H1 (cell line): ENCODE measurements around the gene FBXO41. TPM values are rescaled to one million over a fixed set of nuclear protein-coding genes. Genes with fewer than 3 reads are reported as not detected.

Experiments
- CTCF ChIA-PET: fragments of 300-600 bp; sonication (Branson Sonifier 250); formaldehyde crosslinking; loops from one replicate; lab custom pipeline; 2021; ENCODE audit not compliant: partially characterized antibody; lab: Charles Lee
- POLR2A ChIA-PET: fragments of 300-600 bp; sonication (Branson Sonifier 250); formaldehyde crosslinking; loops from one replicate; lab custom pipeline; 2021; ENCODE audit warnings: inconsistent platforms; ENCODE audit not compliant: partially characterized antibody; lab: Charles Lee
- DNase-seq, 2 experiments: peaks; one replicate each; pipeline versions ENCODE4 v3.0.0 to v3.0.0-alpha.2; 2010 to 2022; ENCODE audit warnings: low spot score in 2 of 2, low read depth in 1 of 2, mixed read lengths in 1 of 2
- FAIRE-seq: peaks from 2 replicates; lab custom pipeline; 2011; peaks lifted over from hg19 to GRCh38; lab: Jason Lieb, UNC
- H2AFZ ChIP-seq: 2 replicates; pipeline ENCODE4 v1.8.1; 2012; ENCODE audit warnings: low read length, inconsistent platforms
- H2AK5ac ChIP-seq: 2 replicates; pipeline ENCODE4 v1.6.1; 2013; ENCODE audit warnings: low read depth, low read length
- H2BK120ac ChIP-seq: replicated peaks from 2 replicates; pipeline ENCODE3; 2013; ENCODE audit warnings: low read depth, low read length, inconsistent platforms
- H2BK12ac ChIP-seq: 2 replicates; pipeline ENCODE4 v1.6.1; 2013; ENCODE audit warnings: low read depth, low read length
- H2BK15ac ChIP-seq: 2 replicates; pipeline ENCODE4 v1.6.1; 2013; ENCODE audit warnings: low read length
- H2BK20ac ChIP-seq: 2 replicates; pipeline ENCODE4 v1.6.1; 2013; ENCODE audit warnings: low read length
- H2BK5ac ChIP-seq: 2 replicates; pipeline ENCODE4 v1.6.1; 2013; ENCODE audit warnings: low read depth, low read length
- H3K14ac ChIP-seq: 2 replicates; pipeline ENCODE4 v1.6.1; 2013; ENCODE audit warnings: inconsistent platforms; ENCODE audit not compliant: insufficient read length
- H3K18ac ChIP-seq: 2 replicates; pipeline ENCODE4 v1.6.1; 2013; ENCODE audit warnings: low read length; ENCODE audit errors: extremely low read depth
- H3K23ac ChIP-seq: 2 replicates; pipeline ENCODE4 v1.6.1; 2013; ENCODE audit warnings: inconsistent platforms; ENCODE audit not compliant: insufficient read length
- H3K23me2 ChIP-seq: 2 replicates; pipeline ENCODE4 v1.6.1; 2013; ENCODE audit warnings: low read depth, low read length
- H3K27ac ChIP-seq: 2 replicates; pipeline ENCODE4 v1.6.1; 2011; ENCODE audit warnings: low read depth, low read length, inconsistent platforms
- H3K27me3 ChIP-seq, 4 experiments: replicated peaks in 1 of 4; 1 replicate in 1 of 4; 2 replicates in 3 of 4; pipeline versions ENCODE4 v1.6.1 to v1.8.1; 2011 to 2013; ENCODE audit warnings: low read length in 3 of 4, mild to moderate bottlenecking in 3 of 4, inconsistent platforms in 2 of 4, mixed read lengths in 2 of 4, moderate library complexity in 1 of 4; ENCODE audit not compliant: control insufficient read depth in 3 of 4, insufficient read depth in 3 of 4; ENCODE audit errors: extremely low read depth in 1 of 4
- H3K36me3 ChIP-seq, 4 experiments: 2 replicates each; pipeline versions ENCODE4 v1.6.1 to v1.8.1; 2011 to 2013; ENCODE audit warnings: mild to moderate bottlenecking in 4 of 4, low read length in 3 of 4, moderate library complexity in 2 of 4, control low read depth in 1 of 4, inconsistent platforms in 1 of 4; ENCODE audit not compliant: insufficient read depth in 4 of 4, control insufficient read depth in 2 of 4
- H3K4ac ChIP-seq: replicated peaks from 2 replicates; pipeline ENCODE3; 2013; ENCODE audit warnings: low read length, low read depth, mixed read lengths, inconsistent platforms; ENCODE audit not compliant: insufficient read length
- H3K4me1 ChIP-seq, 4 experiments: replicated peaks in 1 of 4; 1 replicate in 1 of 4; 2 replicates in 3 of 4; pipeline versions ENCODE4 v1.6.1 to v1.8.1; 2011 to 2013; ENCODE audit warnings: low read length in 3 of 4, inconsistent platforms in 2 of 4, mixed read lengths in 1 of 4; ENCODE audit not compliant: insufficient read depth in 4 of 4, control insufficient read depth in 3 of 4
- H3K4me2 ChIP-seq, 2 experiments: 2 replicates each; pipeline versions ENCODE4 v1.6.1 to v1.8.1; 2011 to 2013; ENCODE audit warnings: low read depth in 2 of 2, low read length in 2 of 2, control low read depth in 1 of 2, inconsistent platforms in 1 of 2, mild to moderate bottlenecking in 1 of 2; ENCODE audit not compliant: insufficient read depth in 1 of 2
- H3K4me3 ChIP-seq, 4 experiments: fragments of 200-600, 300-600 bp in 1 of 4; sonication (generic), shearing (Covaris generic), sonication (Bioruptor Twin) in 1 of 4; 2 replicates each; pipeline versions ENCODE4 v1.5.1 to v1.8.1; 2011 to 2016; ENCODE audit warnings: low read length in 4 of 4, low read depth in 3 of 4, control low read depth in 2 of 4, inconsistent platforms in 2 of 4, mild to moderate bottlenecking in 2 of 4, mixed read lengths in 1 of 4, moderate library complexity in 1 of 4; ENCODE audit not compliant: insufficient read depth in 2 of 4; ENCODE audit errors: extremely low read depth in 1 of 4
- H3K56ac ChIP-seq: replicated peaks from 2 replicates; pipeline ENCODE3; 2013; ENCODE audit warnings: low read depth, mild to moderate bottlenecking, mixed read lengths, low read length, inconsistent platforms; ENCODE audit not compliant: insufficient read length
- H3K79me1 ChIP-seq: 2 replicates; pipeline ENCODE4 v1.6.1; 2013; ENCODE audit warnings: low read depth, low read length, control low read depth
- H3K79me2 ChIP-seq, 2 experiments: 2 replicates each; pipeline versions ENCODE4 v1.6.1 to v1.8.1; 2012 to 2013; ENCODE audit warnings: low read length in 2 of 2, mild to moderate bottlenecking in 2 of 2, inconsistent platforms in 1 of 2; ENCODE audit not compliant: insufficient read depth in 2 of 2, control insufficient read depth in 1 of 2
- H3K9ac ChIP-seq, 4 experiments: replicated peaks in 1 of 4; 1 replicate in 1 of 4; 2 replicates in 3 of 4; pipeline versions ENCODE4 v1.6.1 to v1.8.1; 2011 to 2013; ENCODE audit warnings: low read depth in 3 of 4, low read length in 3 of 4, control low read depth in 2 of 4, mild to moderate bottlenecking in 2 of 4, moderate library complexity in 2 of 4, inconsistent platforms in 1 of 4; ENCODE audit errors: extremely low read depth in 1 of 4
- H3K9me3 ChIP-seq, 2 experiments: 2 replicates each; pipeline versions ENCODE4 v1.6.1 to v1.8.1; 2012 to 2013; ENCODE audit warnings: mild to moderate bottlenecking in 2 of 2, moderate library complexity in 2 of 2, control low read depth in 1 of 2, inconsistent platforms in 1 of 2, low read depth in 1 of 2, low read length in 1 of 2, mixed read lengths in 1 of 2; ENCODE audit not compliant: insufficient read depth in 2 of 2
- H4K20me1 ChIP-seq, 2 experiments: replicated peaks in 1 of 2; 2 replicates each; pipeline versions ENCODE3 to v1.8.1; 2011 to 2013; ENCODE audit warnings: inconsistent platforms in 2 of 2, low read length in 2 of 2, mild to moderate bottlenecking in 1 of 2; ENCODE audit not compliant: insufficient read depth in 2 of 2, control insufficient read depth in 1 of 2
- H4K5ac ChIP-seq: 2 replicates; pipeline ENCODE4 v1.6.1; 2013; ENCODE audit warnings: low read length, low read depth, mixed read lengths, inconsistent platforms; ENCODE audit not compliant: insufficient read length
- H4K8ac ChIP-seq: 2 replicates; pipeline ENCODE4 v1.8.0; 2013; ENCODE audit warnings: mild to moderate bottlenecking, moderate library complexity, low read length, inconsistent platforms; ENCODE audit not compliant: insufficient read depth; ENCODE audit errors: extremely low read depth
- H4K91ac ChIP-seq: replicated peaks from 2 replicates; pipeline ENCODE3; 2013; ENCODE audit warnings: low read length, mixed read lengths, inconsistent platforms; ENCODE audit not compliant: insufficient read length
- ASH2L ChIP-seq: fragments of 200-600, 300-600 bp; sonication (generic); IDR thresholded peaks from one replicate; pipeline ENCODE4 v1.7.1; 2017; ENCODE audit warnings: low read length
- BCL11A ChIP-seq, 2 experiments: IDR thresholded peaks; one replicate each; pipeline ENCODE4 v1.6.1; 2011; ENCODE audit warnings: low read depth in 2 of 2, low read length in 2 of 2, mild to moderate bottlenecking in 2 of 2
- CHD2 ChIP-seq: IDR thresholded peaks from 2 replicates; pipeline ENCODE4 v1.6.1; 2012; ENCODE audit warnings: low read length, improper control_type of control experiment
- EGR1 ChIP-seq: IDR thresholded peaks from 2 replicates; pipeline ENCODE4 v1.6.1; 2011; ENCODE audit warnings: low read depth, low read length, borderline replicate concordance
- EZH2 ChIP-seq: fragments of 200-600 bp; sonication (generic); IDR thresholded peaks from 2 replicates; pipeline ENCODE4 v1.7.1; 2012; ENCODE audit warnings: low read depth, mild to moderate bottlenecking, moderate library complexity, low read length, inconsistent platforms; ENCODE audit not compliant: severe bottlenecking
- GABPA ChIP-seq: IDR thresholded peaks from 2 replicates; pipeline ENCODE4 v1.6.1; 2011; ENCODE audit warnings: mild to moderate bottlenecking, low read length, moderate library complexity, borderline replicate concordance; ENCODE audit not compliant: insufficient read depth
- PHF8 ChIP-seq: fragments of 200-600 bp; sonication (generic); conservative IDR thresholded peaks from 2 replicates; pipeline ENCODE4 v1.7.1; 2012; ENCODE audit warnings: low read depth, mild to moderate bottlenecking, inconsistent platforms, low read length, moderate library complexity
- RXRA ChIP-seq: IDR thresholded peaks from 2 replicates; pipeline ENCODE4 v1.6.1; 2011; ENCODE audit warnings: low read depth, mild to moderate bottlenecking, low read length, moderate library complexity; ENCODE audit not compliant: insufficient read depth
- SIRT6 ChIP-seq: IDR thresholded peaks from one replicate; pipeline ENCODE4 v1.7.1; 2012; ENCODE audit warnings: low read length, inconsistent platforms
- SP1 ChIP-seq: IDR thresholded peaks from 2 replicates; pipeline ENCODE4 v1.6.1; 2011; ENCODE audit warnings: low read depth, low read length
- TCF12 ChIP-seq: IDR thresholded peaks from 2 replicates; pipeline ENCODE4 v1.6.1; 2011; ENCODE audit warnings: low read depth, mild to moderate bottlenecking, low read length
- ZNF274 ChIP-seq: IDR thresholded peaks from 2 replicates; pipeline ENCODE4 v1.7.0; 2012; ENCODE audit warnings: low read length, borderline replicate concordance; ENCODE audit errors: extremely low read depth
- WGBS, 2 experiments: shearing (Covaris generic) in 1 of 2; methylation state at CpG; one replicate each; pipeline versions ENCODE4 v1.1.6 to v1.1.7; 2013 to 2015; ENCODE audit warnings: low lambda C conversion rate in 2 of 2, mixed read lengths in 2 of 2, inconsistent platforms in 1 of 2, low coverage in 1 of 2, missing lambda C conversion rate in 1 of 2; ENCODE audit not compliant: insufficient replicate concordance in 2 of 2, insufficient coverage in 1 of 2, insufficient read length in 1 of 2; ENCODE audit errors: extremely low coverage in 1 of 2, missing lambda C conversion rate in 1 of 2; 5-methylcytosine and 5-hydroxymethylcytosine counted together
- polyA plus RNA-seq, 7 experiments: library from polyadenylated mRNA; depleted of rRNA in 3 of 7; stranded (reverse) in 5 of 7; unstranded in 2 of 7; fragments of >200 nt in 5 of 7; fragments of 200-250 nt in 2 of 7; gene quantifications; 1 replicate in 5 of 7; 2 replicates in 1 of 7; 4 replicates in 1 of 7; pipeline versions ENCODE4 v1.2.1 to v1.2.3, GENCODE V29; 2011 to 2013; ENCODE audit warnings: missing spikeins in 2 of 7, mixed read lengths in 2 of 7
- total RNA-seq: library from RNA; stranded (reverse); fragmentation: NEBNext Ultra II Directional; extraction: Animal tissue kit (Norgen Biotek cat#: 25700); gene quantifications from 2 replicates; pipeline ENCODE4 v1.2.1, GENCODE V29; 2021
- TF ChIP-seq, protein P1 (sequence below): IDR thresholded peaks from 2 replicates; pipeline ENCODE4 v1.6.1; 2011; ENCODE audit warnings: low read length, improper control_type of control experiment
- TF ChIP-seq, protein P2 (sequence below): IDR thresholded peaks from 2 replicates; pipeline ENCODE4 v1.6.1; 2012; ENCODE audit warnings: inconsistent platforms

Gene FBXO41
- total and polyA plus RNA-seq, 2 of the 8 experiments (the other 6 are each of a cell fraction or from before 2014, with no cell fraction given): 11.2 to 14.3 TPM

DNA sequence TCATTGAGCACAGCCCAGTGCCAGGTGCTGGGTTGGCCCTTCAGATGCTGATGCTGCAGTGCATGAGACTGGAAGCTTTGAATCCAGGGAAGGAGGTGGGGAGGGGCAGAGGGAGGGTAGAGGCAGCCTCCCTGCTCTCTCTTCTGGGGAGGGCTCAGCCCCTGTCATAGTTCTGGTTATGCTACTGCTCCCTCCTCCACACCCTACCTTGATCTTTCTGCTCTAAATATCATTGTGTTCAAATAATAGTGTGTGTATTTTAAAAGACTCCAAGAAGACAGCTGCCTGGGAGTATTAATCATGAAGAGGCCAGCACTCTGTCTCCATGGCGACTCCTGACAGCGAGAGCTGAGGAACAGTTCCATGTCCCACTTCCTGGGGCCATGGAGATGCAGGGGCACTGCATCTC, 12.9 kb upstream of the FBXO41 start:
- WGBS, 2 experiments: 58% methylated on average over 2 of the region's 2 CpGs; no CpG with 5 or more reads in 1 of the 2 experiments
- peaks cover 6% of the 10 kb centered on the region in 2 experiments for H4K20me1 ChIP-seq
- no peak overlapping the region for H3K56ac ChIP-seq
- no peak overlapping the region for H3K27ac ChIP-seq
- H3K9ac ChIP-seq: no peak overlapping the region
- peaks cover 8% of the 10 kb centered on the region for H3K23me2 ChIP-seq
- no peak overlapping the region for H2BK120ac ChIP-seq
- H3K9me3 ChIP-seq: no peaks in the 10 kb centered on the region
- H4K5ac ChIP-seq: no peak overlapping the region
- H4K8ac ChIP-seq: no peak overlapping the region
- ChIA-PET POLR2A (no interaction called here), CTCF (interaction anchor here (1.0 to 1.6 kb wide), 3 partner anchors 16 to 63 kb away, joined by 3 to 4 read pairs (median 4); no protein-coding TSS in a partner anchor)
- H3K23ac ChIP-seq: no peak overlapping the region
- H2BK15ac ChIP-seq: no peak overlapping the region
- H3K36me3 ChIP-seq: no peaks in the 10 kb centered on the region; a peak in 1 of 8 replicates
- no peak overlapping the region for H2AFZ ChIP-seq
- DNase-seq (no peak), FAIRE-seq (no peak)
- no peak overlapping the region for H2BK5ac ChIP-seq
- no peak overlapping the region for H3K14ac ChIP-seq
- no peak overlapping the region for H3K4me2 ChIP-seq
- no peak overlapping the region for H2BK20ac ChIP-seq
- H3K4ac ChIP-seq: no peak overlapping the region
- no peak overlapping the region for H2BK12ac ChIP-seq
- H3K79me1 ChIP-seq: no peaks in the 10 kb centered on the region
- H3K79me2 ChIP-seq: no peaks in the 10 kb centered on the region
- no peak overlapping the region for H4K91ac ChIP-seq
- H3K18ac ChIP-seq: no peak overlapping the region
- no peak overlapping the region for H2AK5ac ChIP-seq
- peaks cover 15 to 44% (median 33%) of the 10 kb centered on the region in 4 experiments for H3K27me3 ChIP-seq
- no peak overlapping the region for H3K4me3 ChIP-seq
- H3K4me1 ChIP-seq: peaks cover 0 to 8% (median 2%) of the 10 kb centered on the region in 4 experiments; a peak in 4 of 7 replicates
- no peak for TF ChIP-seq GABPA
- TF ChIP-seq, protein P1, sequence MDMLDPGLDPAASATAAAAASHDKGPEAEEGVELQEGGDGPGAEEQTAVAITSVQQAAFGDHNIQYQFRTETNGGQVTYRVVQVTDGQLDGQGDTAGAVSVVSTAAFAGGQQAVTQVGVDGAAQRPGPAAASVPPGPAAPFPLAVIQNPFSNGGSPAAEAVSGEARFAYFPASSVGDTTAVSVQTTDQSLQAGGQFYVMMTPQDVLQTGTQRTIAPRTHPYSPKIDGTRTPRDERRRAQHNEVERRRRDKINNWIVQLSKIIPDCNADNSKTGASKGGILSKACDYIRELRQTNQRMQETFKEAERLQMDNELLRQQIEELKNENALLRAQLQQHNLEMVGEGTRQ: no peak
- TF ChIP-seq RXRA: no peak
- TF ChIP-seq CHD2: no peak
- TF ChIP-seq SP1: no peak
- TF ChIP-seq ASH2L: no peak
- no peak for TF ChIP-seq EZH2
- no peak for TF ChIP-seq EGR1
- TF ChIP-seq, protein P2, sequence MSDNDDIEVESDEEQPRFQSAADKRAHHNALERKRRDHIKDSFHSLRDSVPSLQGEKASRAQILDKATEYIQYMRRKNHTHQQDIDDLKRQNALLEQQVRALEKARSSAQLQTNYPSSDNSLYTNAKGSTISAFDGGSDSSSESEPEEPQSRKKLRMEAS: no peak
- no peak for TF ChIP-seq PHF8
- no peak for TF ChIP-seq ZNF274
- TF ChIP-seq BCL11A (IDR thresholded peaks at IDR 0.05; ENCODE audit: low read depth in 2 of 2, low read length in 2 of 2): no peak
- TF ChIP-seq TCF12: no peak
- TF ChIP-seq SIRT6: no peak
